Caki2 (cell line): ENCODE data around the gene EXD3. TPM values are rescaled to one million over a fixed set of nuclear protein-coding genes. Genes with fewer than 3 reads are reported as not detected.
"Not testable (repeated sequence)": the region's sequence is repeated elsewhere in the genome, so short reads cannot be mapped to it uniquely, and the experiment has no call there.

Source experiments
- DNase-seq: peaks from one replicate; pipeline ENCODE4 v3.0.0-alpha.2; 2015; ENCODE audit warnings: low read depth
- in situ Hi-C: cut with HindIII; loops from 2 replicates; pipeline ENCODE4 v1.10.0; 2016; ENCODE audit warnings: low sequenced_read_pairs, low pct_unique_long_range_greater_than_20kb, mixed read lengths
- total RNA-seq: library from RNA; depleted of rRNA; stranded (reverse); fragments of >200 nt; shearing (Covaris generic); gene quantifications from 2 replicates; pipeline ENCODE4 v1.2.3, GENCODE V29; 2014; ENCODE audit warnings: low replicate concordance

Gene EXD3
- total RNA-seq, 1 experiment from 2014 or later = 5.3 TPM

GRCh38 chr9:137378688-137379410 is 44.1 kb downstream of the EXD3 start:
- in situ Hi-C loops, DNase-seq: not testable (repeated sequence)

- in situ Hi-C loops = no loop called here
Observed at GRCh38 chr9:137376386-137376785, 46.6 kb downstream of the EXD3 start.

GRCh38 chr9:137375321-137376058 is 47.5 kb downstream of the EXD3 start:
- in situ Hi-C loops = no loop called here
- DNase-seq = no peak

More at GRCh38 chr9:137376386-137376785, 46.6 kb downstream of the EXD3 start:
- no peak for DNase-seq

- in situ Hi-C loops = no loop called here
- no peak for DNase-seq
Observed at GRCh38 chr9:137374131-137374845, 48.7 kb downstream of the EXD3 start.

- in situ Hi-C loops = no loop called here
- DNase-seq = no peak
Observed at GRCh38 chr9:137373611-137373980, 49.4 kb downstream of the EXD3 start.

GRCh38 chr9:137372693-137373610 is 50.0 kb downstream of the EXD3 start:
- DNase-seq = no peak
- in situ Hi-C loops = no loop called here

- no peak for DNase-seq
- in situ Hi-C loops = no loop called here
Observed at GRCh38 chr9:137371946-137372651, 50.9 kb downstream of the EXD3 start.

- in situ Hi-C loops = no loop called here
- DNase-seq = no peak
Observed at GRCh38 chr9:137371521-137371941, 51.4 kb downstream of the EXD3 start.

GRCh38 chr9:137370865-137371520 is 52.0 kb downstream of the EXD3 start:
- in situ Hi-C loops = no loop called here
- DNase-seq = no peak

- in situ Hi-C loops = no loop called here
- no peak for DNase-seq
Observed at GRCh38 chr9:137369911-137370764, 52.8 kb downstream of the EXD3 start.

GRCh38 chr9:137369061-137369787 is 53.7 kb downstream of the EXD3 start:
- no peak for DNase-seq
- in situ Hi-C loops = no loop called here

- in situ Hi-C loops = no loop called here
- no peak for DNase-seq
Observed at GRCh38 chr9:137368431-137369035, 54.4 kb downstream of the EXD3 start.

GRCh38 chr9:137367506-137368430 is 55.2 kb downstream of the EXD3 start:
- in situ Hi-C loops = no loop called here
- DNase-seq = no peak

GRCh38 chr9:137366891-137367381 is 56.0 kb downstream of the EXD3 start:
- in situ Hi-C loops = no loop called here
- no peak for DNase-seq
